ENCODE results near the gene HDAC2. TPM values are rescaled to one million over a fixed set of nuclear protein-coding genes. Genes with fewer than 3 reads are reported as not detected.

Gene HDAC2
- total RNA-seq, 3 donors from 2014 or later: 49.3 to 76.2 (median 61.9) TPM

GRCh38 chr6:113884011-113884410 is 86.9 kb downstream of the HDAC2 start:
- Histone ChIP-seq H3K4me3 (no peak overlapping the region), H3K36me3 (ENCODE audit: low read depth) (no peaks in the 10 kb centered on the region), H3K4me1 (ENCODE audit: low read depth) (peaks cover 13% of the 10 kb centered on the region), H3K9me3 (no peaks in the 10 kb centered on the region)
- no peak for ATAC-seq
- DNase-seq: no peak
- intact Hi-C loops (cut with DNase I, micrococcal nuclease): loop anchor here in 1 of 2 donors (10.0 kb wide), 1 partner anchor 1099 kb away; no protein-coding TSS in a partner anchor
- no peak for TF ChIP-seq CTCF (IDR thresholded peaks at IDR 0.05)

Other genes with a start within 250 kb of the HDAC2 start
- gene MARCKS, start 113.8 kb downstream of the HDAC2 start, total RNA-seq: 100 to 1,000 TPM; 131 to 245 (median 136) TPM

Data from mucosa of descending colon (tissue), 3 donors.